NOMO-1 treated with DMSO at 0.1 percent for 48 hours (cell line): ENCODE measurements around the gene MAGED4B.
"Not testable (repeated sequence)": the region's sequence is repeated elsewhere in the genome, so short reads cannot be mapped to it uniquely, and the experiment has no call there.

ENCODE experiments used
- DNase-seq: peaks from one replicate; lab custom pipeline; 2025; ENCODE audit not compliant: unreplicated experiment; lab: John Stamatoyannopoulos, UW

Gene MAGED4B, protein sequence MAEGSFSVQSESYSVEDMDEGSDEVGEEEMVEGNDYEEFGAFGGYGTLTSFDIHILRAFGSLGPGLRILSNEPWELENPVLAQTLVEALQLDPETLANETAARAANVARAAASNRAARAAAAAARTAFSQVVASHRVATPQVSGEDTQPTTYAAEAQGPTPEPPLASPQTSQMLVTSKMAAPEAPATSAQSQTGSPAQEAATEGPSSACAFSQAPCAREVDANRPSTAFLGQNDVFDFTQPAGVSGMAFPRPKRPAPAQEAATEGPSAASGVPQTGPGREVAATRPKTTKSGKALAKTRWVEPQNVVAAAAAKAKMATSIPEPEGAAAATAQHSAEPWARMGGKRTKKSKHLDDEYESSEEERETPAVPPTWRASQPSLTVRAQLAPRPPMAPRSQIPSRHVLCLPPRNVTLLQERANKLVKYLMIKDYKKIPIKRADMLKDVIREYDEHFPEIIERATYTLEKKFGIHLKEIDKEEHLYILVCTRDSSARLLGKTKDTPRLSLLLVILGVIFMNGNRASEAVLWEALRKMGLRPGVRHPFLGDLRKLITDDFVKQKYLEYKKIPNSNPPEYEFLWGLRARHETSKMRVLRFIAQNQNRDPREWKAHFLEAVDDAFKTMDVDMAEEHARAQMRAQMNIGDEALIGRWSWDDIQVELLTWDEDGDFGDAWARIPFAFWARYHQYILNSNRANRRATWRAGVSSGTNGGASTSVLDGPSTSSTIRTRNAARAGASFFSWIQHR

DNA sequence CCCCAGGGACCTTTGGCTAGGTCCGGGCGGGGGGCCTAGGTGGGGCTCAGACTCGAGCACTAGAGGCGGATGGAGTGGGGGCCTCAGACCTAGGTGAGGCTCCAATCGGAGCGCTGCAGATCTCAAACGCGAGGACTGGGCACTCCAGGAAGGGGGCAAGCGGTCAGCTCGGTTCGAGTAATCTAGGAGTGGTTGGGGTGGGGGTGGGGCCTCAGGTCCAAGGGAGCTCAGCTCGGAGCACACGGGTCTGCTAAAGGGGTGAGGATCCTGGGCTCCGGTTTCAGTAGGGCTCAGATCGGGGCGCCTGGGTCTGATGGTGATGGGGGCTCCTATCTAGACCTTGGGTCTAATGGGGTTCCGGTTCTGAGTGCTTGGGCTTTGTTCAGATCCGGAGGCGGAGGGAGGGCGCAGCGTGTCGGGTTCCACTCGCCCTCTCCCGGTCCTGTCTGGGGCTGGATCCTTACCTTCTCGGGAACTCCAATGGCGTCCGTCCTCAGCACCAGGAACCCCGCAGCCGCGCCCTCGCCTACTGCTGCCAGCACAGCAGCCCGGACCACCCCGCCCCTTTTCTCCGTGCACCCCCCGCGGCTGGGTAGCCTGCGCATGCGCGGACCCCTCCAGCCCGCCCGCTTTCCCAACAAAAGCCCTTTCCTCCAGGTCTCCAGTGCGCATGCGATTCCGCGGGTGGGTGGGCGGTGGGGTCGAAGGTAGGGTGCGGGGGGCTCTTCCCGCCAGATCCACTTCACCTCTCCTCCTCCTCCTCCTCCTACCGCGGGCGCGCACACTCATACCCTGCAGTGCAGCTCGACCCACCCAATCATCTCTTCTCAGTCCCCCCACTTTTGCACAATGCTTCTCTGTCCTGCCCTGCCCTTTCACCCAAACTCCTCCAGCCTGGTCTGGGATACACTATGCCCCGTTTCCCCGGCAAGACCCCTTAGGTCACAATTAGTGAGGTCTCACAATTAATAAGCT, at the start of gene MAGED4B:
Gene MAGED4B, minus strand, starts transcription at position 518 of the 975 bp plus-strand sequence. CDS start 1,011 bp downstream, outside the sequence.
- not testable (repeated sequence) for DNase-seq

DNA sequence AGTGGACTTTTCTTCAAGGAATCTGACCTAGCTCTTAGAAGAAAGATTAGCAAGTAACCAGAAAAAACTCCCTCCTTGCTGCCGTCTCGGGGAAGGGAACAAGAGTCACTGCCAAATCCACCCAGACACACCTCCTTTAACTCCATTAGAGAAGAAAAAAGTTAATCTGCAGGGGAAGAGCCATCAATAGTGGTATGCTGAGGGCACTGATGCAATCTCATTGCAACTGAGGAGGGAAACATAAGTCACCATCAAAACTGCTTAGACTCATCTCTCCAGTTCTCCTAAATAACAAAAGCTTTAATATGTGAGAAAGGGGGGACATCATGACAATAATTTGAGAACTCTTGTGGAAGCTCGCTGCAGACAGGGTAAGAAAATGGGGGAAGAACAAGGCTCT, 49.3 kb upstream of the MAGED4B start:
- no peak for DNase-seq

DNA sequence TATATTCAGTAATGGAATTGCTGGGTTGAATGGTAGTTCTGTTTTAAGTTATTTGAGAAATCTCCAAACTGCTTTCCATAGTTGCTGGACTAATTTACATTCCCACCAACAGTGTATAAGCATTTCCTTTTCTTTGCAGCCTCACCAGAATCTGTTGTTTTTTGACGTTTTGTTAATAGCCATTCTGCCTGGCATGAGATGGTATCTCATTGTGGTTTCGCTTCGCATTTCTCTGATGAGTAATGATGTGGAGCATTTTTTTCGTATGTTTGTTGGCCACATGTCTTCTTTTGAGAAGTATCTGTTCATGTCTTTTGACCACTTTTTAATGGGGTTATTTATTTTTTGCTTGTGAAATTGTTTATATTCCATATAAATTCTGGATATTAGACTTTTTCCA, 13.6 kb upstream of the MAGED4B start:
- DNase-seq = no peak

DNA sequence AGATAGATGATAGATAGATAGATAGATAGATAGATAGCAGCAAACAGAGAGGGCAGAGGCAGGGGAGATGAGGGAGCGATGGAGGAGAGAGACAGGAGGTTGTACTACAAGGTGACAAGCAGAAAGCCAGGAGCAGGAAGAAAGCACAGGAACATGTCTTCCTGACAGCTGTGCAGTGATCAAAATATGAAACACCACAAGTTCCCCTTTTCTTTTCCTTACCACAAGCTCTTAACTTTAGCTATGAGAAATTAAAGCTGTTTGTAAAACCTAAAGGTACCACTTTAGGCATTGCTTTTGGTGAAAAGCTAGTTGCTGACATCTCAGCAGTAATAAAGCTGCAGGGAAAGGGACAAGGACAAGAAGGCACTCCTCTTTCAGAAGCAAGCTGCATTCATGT, 9.1 kb upstream of the MAGED4B start:
- DNase-seq = peak; percentile 42

DNA sequence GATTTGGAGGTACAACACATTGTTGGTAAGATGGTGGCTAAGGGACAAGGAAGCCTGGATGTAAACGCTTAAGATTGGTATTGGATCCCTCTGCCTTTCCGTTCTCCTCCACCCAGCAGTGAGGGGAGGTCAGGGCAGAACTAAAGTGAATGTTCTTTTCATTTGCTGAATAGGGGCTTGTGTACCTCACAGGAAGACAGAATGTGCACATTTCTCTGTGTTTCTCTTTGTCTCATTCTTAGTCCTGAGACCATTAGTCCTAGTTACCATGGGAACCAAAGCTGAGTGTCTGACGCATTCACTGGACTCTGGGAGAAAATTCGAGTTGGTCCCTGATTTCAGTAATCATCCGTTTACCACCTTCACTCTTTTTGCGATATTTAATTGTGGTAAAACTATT, 26.7 kb downstream of the MAGED4B start:
- not testable (repeated sequence) for DNase-seq

DNA sequence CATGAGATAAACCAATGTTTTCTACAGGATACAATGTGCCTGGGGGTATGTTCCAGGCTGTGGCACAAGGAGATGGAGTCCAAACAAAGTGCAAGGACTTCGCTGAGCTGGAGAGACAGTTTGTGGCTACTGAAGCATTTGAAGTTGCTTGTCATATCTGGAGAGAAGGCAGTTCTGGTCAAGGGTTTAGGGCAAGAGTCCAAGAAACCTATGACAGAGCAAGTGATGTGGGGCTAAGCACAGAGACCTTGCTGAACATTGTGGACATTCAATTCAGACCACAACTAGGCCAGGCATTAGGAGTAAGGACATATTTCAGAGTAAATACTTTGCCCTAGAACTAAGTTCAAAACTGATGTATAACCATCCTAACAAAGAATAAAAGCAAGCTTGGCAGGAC, 34.8 kb downstream of the MAGED4B start:
- DNase-seq = no peak

DNA sequence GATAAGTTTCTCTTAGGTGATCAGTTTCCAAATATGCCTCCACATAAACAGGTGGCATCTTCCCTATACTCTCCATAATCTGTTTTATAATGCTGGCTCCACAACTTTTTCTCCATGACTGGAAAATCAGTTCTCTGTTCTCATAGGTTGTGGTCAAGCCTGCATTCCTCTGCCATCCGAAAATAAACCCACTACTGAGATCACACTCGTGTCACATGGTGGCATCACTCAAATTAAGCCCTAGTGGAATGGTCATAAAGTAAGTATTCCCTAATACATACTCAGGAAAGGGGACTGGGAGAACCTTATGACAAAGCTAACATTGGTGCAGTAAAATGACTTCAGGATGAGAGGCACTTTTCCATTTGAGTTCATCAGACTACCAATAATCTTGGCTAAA, 37.6 kb downstream of the MAGED4B start:
- DNase-seq = no peak

DNA sequence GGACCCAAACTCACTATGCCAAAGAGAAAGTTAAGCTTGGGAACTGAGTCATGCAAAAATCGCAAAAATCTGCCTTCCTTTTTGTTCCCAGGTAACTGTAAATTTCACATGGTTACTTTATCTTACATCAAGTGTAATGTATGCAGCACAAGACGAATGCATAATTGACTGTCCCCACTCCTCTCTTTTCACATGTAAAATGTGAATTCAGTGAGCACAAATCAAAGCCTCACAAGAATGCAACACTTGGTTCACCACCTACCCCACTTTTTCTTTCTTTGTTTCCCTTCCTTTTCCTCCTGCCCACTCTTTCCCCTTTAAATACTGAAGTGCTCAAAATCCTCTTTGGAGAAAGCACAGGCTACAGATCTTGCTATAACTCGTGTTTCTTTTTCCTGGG, 53.2 kb downstream of the MAGED4B start:
- no peak for DNase-seq
